ENCODE measurements around the gene ANKRD23.
"Not testable (repeated sequence)": the region's sequence is repeated elsewhere in the genome, so short reads cannot be mapped to it uniquely, and the experiment has no call there.

Gene ANKRD23

GRCh38 chr2:96863575-96864342 lies 19.9 kb upstream of the ANKRD23 start:
- DNase-seq (ENCODE audit: low read depth) = no peak

GRCh38 chr2:96863056-96863455 lies 19.2 kb upstream of the ANKRD23 start:
- not testable (repeated sequence) for DNase-seq (ENCODE audit: low read depth)

- no peak for DNase-seq (ENCODE audit: low read depth)
Observed at GRCh38 chr2:96861074-96861473, 17.3 kb upstream of the ANKRD23 start.

DNA sequence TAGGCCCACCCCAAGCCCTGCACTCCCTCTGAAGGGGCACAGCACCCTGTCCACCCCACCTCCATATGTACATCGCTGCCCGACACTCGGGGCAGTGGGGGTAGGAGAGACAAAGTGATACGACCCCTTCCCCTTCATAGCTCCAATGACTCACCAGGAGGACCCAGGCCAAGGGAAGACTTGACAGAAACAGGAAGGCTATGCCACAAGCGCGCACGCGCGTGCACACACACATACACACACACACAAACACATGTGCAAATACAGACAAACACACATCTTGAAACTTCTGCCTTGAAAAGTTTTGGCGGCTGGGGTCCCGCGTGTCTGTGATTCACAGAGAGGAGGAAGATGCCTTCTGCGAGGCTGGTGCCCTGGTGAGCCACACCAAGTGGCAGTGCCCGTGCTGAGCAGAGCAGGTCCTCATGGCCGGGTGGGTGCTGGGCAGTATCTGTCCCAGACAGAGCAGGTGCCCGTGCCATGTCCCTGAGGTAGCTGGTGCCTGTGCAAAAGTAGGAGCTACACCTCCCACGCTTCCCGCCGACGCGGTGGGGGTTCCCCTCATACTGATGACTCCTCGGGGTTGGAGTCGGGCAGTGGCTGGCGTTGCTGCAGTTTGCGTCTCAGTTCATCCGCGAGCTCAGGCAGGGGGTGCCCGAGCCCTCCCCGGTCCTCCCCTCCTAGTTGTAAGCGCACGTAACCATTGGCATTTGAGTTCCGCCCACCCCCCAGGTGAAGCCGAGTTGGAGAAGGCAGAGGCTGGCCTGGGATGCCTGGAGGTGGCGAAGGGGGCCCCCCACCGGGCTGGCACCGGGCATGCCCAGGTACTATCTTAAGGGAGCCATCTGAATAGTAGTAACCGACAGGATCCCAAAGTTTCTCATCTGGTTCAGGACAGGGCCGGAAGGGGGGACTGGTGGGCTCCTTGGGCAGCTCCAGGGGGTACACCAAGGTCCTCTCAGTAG lies 16.5 kb upstream of the ANKRD23 start:
- no peak for DNase-seq (ENCODE audit: low read depth)

GRCh38 chr2:96859681-96860064 lies 15.9 kb upstream of the ANKRD23 start:
- DNase-seq (ENCODE audit: low read depth) = no peak

DNA sequence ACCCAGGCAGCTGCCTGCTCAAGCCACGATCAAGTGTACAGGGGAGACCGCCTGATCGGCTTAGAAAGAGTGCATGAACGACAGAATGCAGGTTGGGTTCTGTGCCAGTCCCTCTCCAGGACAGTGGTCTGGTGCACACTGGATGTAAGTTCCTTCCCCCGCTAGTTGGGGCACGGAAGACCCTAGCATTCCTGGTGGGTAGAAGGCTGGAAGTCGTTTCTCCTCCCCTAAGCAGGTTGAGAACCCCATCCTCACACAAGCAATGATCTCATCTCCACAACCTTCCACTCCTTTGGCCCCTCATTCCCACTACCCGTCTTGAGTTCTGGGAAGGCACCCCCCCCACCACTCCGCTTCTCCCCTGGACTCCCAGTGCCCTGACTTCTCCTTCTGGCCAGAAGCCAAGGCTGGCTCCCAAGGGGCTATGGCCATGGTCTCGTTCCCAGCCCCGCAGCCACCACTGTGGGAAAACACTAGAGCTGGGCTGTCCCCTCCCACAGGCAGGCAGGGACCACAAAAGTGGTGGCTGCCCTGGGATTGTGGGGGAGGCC lies 15.4 kb upstream of the ANKRD23 start:
- DNase-seq (ENCODE audit: low read depth) = no peak

DNA sequence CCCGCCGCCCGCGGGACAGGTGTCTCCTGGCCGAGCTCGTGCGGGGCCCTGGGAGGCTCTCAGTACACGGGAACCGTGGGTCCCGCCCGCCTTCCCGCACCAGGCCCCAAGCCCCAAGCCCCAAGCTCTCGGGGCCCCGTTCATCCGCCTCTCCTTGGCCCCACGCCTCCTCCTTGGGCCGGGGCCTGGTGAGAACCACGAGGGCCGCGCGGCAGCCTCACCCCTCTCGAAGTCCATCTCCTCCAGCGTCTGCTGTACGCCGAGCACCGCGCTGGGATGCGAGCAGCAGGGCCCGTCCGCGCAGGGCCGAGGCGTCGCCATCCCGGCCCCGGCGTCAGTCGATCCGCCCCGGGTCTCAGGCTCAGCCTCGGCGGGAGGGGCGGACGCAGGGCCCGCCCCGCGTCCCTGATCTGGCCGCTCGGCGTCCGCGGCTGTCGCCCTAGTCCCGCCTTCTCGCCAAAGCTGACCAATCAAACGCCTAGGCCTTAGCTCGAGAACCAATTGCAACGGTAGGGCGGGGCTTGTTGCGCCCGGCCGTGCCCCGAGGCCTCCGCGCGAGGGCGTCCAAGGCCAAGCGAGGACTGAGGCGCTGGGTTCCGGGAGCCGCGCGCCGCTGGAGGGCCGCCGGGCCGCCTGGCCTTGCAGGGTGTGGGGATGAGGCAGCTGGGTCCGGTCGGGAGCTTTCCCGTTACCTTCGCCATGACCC lies 14.0 kb upstream of the ANKRD23 start, which contains the start of gene ANKRD39:
Gene ANKRD39, minus strand, starts transcription at position 350 of the 706 bp plus-strand sequence. Its CDS starts 29 bp downstream, at position 321.
- peak; percentile 96 for DNase-seq (ENCODE audit: low read depth)

GRCh38 chr2:96856776-96857666 lies 13.2 kb upstream of the ANKRD23 start:
- DNase-seq (ENCODE audit: low read depth) = no peak

- no peak for DNase-seq (ENCODE audit: low read depth)
Observed at GRCh38 chr2:96853321-96853720, 9.5 kb upstream of the ANKRD23 start.

GRCh38 chr2:96852667-96853066 lies 8.8 kb upstream of the ANKRD23 start:
- no peak for DNase-seq (ENCODE audit: low read depth)

DNA sequence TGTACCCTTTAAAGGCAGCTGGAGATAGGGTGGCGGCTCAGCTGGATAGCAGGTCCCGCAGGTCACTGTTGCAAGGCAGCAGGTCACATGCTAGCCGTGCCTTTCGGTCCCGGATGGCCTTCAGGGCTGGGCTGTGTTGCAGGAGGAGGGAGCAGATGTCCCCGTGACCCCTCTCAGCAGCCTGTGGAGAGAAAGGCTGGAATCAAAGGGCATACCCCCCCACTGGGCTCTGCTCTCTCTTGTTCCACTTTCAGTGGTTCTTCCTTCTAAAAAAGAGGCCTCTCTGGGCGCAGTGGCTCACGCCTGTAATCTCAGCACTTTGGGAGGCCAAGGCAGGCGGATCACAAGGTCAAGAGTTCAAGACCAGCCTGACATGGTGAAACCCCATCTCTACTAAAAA lies 4.4 kb upstream of the ANKRD23 start:
- DNase-seq (ENCODE audit: low read depth) = no peak

- no peak for DNase-seq (ENCODE audit: low read depth)
Observed at GRCh38 chr2:96847586-96847985, 3.8 kb upstream of the ANKRD23 start.

DNA sequence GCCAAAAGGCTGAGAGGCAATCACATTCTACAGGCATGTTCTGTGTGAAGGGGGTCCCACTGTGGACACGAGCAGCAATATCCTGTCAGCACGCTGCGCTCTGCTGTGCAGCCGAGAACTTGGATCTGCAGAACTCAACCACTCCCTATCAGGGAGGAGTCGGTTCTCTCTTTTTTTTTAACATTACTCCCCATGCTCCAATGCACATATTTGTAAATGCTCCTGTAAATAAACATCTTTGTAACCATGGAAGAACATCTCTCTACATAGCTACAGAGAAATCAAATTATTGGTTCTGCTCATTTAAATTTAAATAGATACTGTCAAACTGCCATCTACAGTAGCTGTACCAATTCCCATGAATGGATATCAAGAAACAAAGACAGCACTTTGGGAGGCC lies 3.0 kb upstream of the ANKRD23 start:
- no peak for DNase-seq (ENCODE audit: low read depth)

GRCh38 chr2:96844405-96844808 lies 586 bp upstream of the ANKRD23 start:
- DNase-seq (ENCODE audit: low read depth) = no peak

GRCh38 chr2:96842600-96842999 lies 1.2 kb downstream of the ANKRD23 start:
- no peak for DNase-seq (ENCODE audit: low read depth)

- no peak for DNase-seq (ENCODE audit: low read depth)
Observed at GRCh38 chr2:96841701-96842495, 1.9 kb downstream of the ANKRD23 start.

- no peak for DNase-seq (ENCODE audit: low read depth)
Observed at GRCh38 chr2:96839875-96840850, 3.7 kb downstream of the ANKRD23 start.

GRCh38 chr2:96839293-96839874 lies 4.4 kb downstream of the ANKRD23 start:
- DNase-seq (ENCODE audit: low read depth) = peak; percentile 73
